ENCODE data around the gene TUBE1. TPM values are rescaled to one million over a fixed set of nuclear protein-coding genes. Genes with fewer than 3 reads are reported as not detected.

TUBE1 gene
- total and polyA plus RNA-seq, 2 of the 4 experiments (the other 2 are of a cell fraction): 7.9 to 8.6 TPM

- Histone ChIP-seq H4K5ac (ENCODE audit: low read depth, low read length) (no peak overlapping the region), H3K56ac (ENCODE audit: extremely low read depth, insufficient read depth, low read length) (no peak overlapping the region), H2BK15ac (ENCODE audit: low read depth, low read length) (no peak overlapping the region), H3K27me3 (ENCODE audit: control insufficient read depth, insufficient read depth, low read length) (no peaks in the 10 kb centered on the region), H3K9me3 (ENCODE audit: control insufficient read depth, insufficient read depth, low read length) (no peaks in the 10 kb centered on the region), H3K4me2 (ENCODE audit: low read depth, low read length) (no peak overlapping the region), H3K4me3 (ENCODE audit: insufficient read depth, low read depth, low read length) (no peak overlapping the region), H3K27ac (ENCODE audit: insufficient read depth, low read length) (no peak overlapping the region), H2BK120ac (ENCODE audit: low read depth, low read length) (no peak overlapping the region), H3K36me3 (ENCODE audit: control insufficient read depth, insufficient read depth, low read length) (no peaks in the 10 kb centered on the region), H2AFZ (replicated peaks; ENCODE audit: low read length, poor library complexity) (no peak overlapping the region), H3K4ac (ENCODE audit: low read depth, low read length) (no peak overlapping the region), H4K20me1 (ENCODE audit: insufficient read depth, low read length) (no peaks in the 10 kb centered on the region), H2BK5ac (ENCODE audit: low read depth, low read length, poor library complexity, severe bottlenecking) (no peak overlapping the region), H3K14ac (replicated peaks; ENCODE audit: low read depth, low read length) (no peak overlapping the region), H3K79me1 (ENCODE audit: low read depth in 1 of 2, low read length in 2 of 2) (no peaks in the 10 kb centered on the region), H3K4me1 (ENCODE audit: control insufficient read depth, insufficient read depth, low read length) (no peaks in the 10 kb centered on the region), H2AK5ac (ENCODE audit: low read depth, low read length) (no peak overlapping the region), H4K8ac (ENCODE audit: low read depth in 2 of 2, low read length in 2 of 2) (no peak overlapping the region), H4K91ac (ENCODE audit: insufficient read depth, low read depth, low read length) (no peak overlapping the region), H2BK20ac (ENCODE audit: low read depth, low read length) (no peak overlapping the region), H2AK9ac (replicated peaks; ENCODE audit: low read depth, low read length, poor library complexity) (no peak overlapping the region), H3K9ac (ENCODE audit: low read depth, low read length) (no peak overlapping the region), H3K23ac (ENCODE audit: low read depth, low read length) (no peak overlapping the region), H3K18ac (ENCODE audit: low read depth, low read length) (no peak overlapping the region), H3K9me1 (ENCODE audit: insufficient read depth, low read length) (no peaks in the 10 kb centered on the region)
- DNase-seq: no peak
- ATAC-seq (ENCODE audit: low read depth): no peak
- ChIA-PET POLR2A (ENCODE audit: unreplicated experiment) (no interaction called here), CTCF (interaction anchor here (1.3 kb wide), 1 partner anchor 13 kb away, joined by 5 read pairs; the partner anchor contains the start of genes FAM229B and TUBE1)
- intact Hi-C loops (cut with micrococcal nuclease) (no loop called here), dilution Hi-C loops (cut with HindIII; ENCODE audit: low sequenced_read_pairs, unreplicated experiment) (no loop called here), in situ Hi-C loops (cut with MboI; ENCODE audit: low sequenced_read_pairs) (no loop called here)
- TF ChIP-seq CTCF (conservative IDR thresholded peaks at IDR 0.05; ENCODE audit: low read depth, low read length): no peak
- TF ChIP-seq, protein P1, sequence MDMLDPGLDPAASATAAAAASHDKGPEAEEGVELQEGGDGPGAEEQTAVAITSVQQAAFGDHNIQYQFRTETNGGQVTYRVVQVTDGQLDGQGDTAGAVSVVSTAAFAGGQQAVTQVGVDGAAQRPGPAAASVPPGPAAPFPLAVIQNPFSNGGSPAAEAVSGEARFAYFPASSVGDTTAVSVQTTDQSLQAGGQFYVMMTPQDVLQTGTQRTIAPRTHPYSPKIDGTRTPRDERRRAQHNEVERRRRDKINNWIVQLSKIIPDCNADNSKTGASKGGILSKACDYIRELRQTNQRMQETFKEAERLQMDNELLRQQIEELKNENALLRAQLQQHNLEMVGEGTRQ (IDR thresholded peaks at IDR 0.05; ENCODE audit: low read depth, low read length): no peak
- TF ChIP-seq SMC3 (IDR thresholded peaks at IDR 0.05; ENCODE audit: low read depth, low read length): no peak
- TF ChIP-seq MAZ (IDR thresholded peaks at IDR 0.05; ENCODE audit: borderline replicate concordance, low read depth, low read length): no peak
- no peak for TF ChIP-seq RFX5 (IDR thresholded peaks at IDR 0.05; ENCODE audit: low read depth, low read length)
- TF ChIP-seq NFE2L2 (IDR thresholded peaks at IDR 0.05; ENCODE audit: low read depth, low read length): no peak
- no peak for TF ChIP-seq MXI1 (IDR thresholded peaks at IDR 0.05; ENCODE audit: borderline replicate concordance, low read depth, low read length)
- no peak for TF ChIP-seq RAD21 (IDR thresholded peaks at IDR 0.05; ENCODE audit: low read length)
- TF ChIP-seq CHD1 (IDR thresholded peaks at IDR 0.05; ENCODE audit: low read depth, low read length): no peak
- TF ChIP-seq BHLHE40 (IDR thresholded peaks at IDR 0.05; ENCODE audit: low read depth, low read length): no peak
- no peak for TF ChIP-seq CEBPB (IDR thresholded peaks at IDR 0.05; ENCODE audit: low read depth, low read length)
- no peak for TF ChIP-seq FOS (IDR thresholded peaks at IDR 0.05; ENCODE audit: low read depth, low read length)
- TF ChIP-seq MAFK (IDR thresholded peaks at IDR 0.05; ENCODE audit: low read depth, low read length): no peak
- TF ChIP-seq POLR2A (IDR thresholded peaks at IDR 0.05; ENCODE audit: low read depth, low read length): no peak
- TF ChIP-seq, protein P2, sequence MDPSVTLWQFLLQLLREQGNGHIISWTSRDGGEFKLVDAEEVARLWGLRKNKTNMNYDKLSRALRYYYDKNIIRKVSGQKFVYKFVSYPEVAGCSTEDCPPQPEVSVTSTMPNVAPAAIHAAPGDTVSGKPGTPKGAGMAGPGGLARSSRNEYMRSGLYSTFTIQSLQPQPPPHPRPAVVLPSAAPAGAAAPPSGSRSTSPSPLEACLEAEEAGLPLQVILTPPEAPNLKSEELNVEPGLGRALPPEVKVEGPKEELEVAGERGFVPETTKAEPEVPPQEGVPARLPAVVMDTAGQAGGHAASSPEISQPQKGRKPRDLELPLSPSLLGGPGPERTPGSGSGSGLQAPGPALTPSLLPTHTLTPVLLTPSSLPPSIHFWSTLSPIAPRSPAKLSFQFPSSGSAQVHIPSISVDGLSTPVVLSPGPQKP (IDR thresholded peaks at IDR 0.05; ENCODE audit: borderline replicate concordance, low read depth, low read length): no peak
- no peak for TF ChIP-seq RCOR1 (IDR thresholded peaks at IDR 0.05; ENCODE audit: insufficient replicate concordance, low read length)
- 61% methylated on average over 2 of the region's 4 CpGs; no CpG with 5 or more reads in 1 of the 2 experiments for WGBS, 2 experiments (ENCODE audit: extremely low coverage in 2 of 2, insufficient read length in 1 of 2)
- BruUV-seq (replicated peaks): no TSS peak
Observed at GRCh38 chr6:112100561-112100960, 13.3 kb upstream of the TUBE1 start.

Data from IMR-90 (cell line).